ENCODE measurements around the gene GOLGA8H. TPM values are rescaled to one million over a fixed set of nuclear protein-coding genes. Genes with fewer than 3 reads are reported as not detected.
"Not testable (repeated sequence)": the region's sequence is repeated elsewhere in the genome, so short reads cannot be mapped to it uniquely, and the experiment has no call there.

The GOLGA8H gene, protein sequence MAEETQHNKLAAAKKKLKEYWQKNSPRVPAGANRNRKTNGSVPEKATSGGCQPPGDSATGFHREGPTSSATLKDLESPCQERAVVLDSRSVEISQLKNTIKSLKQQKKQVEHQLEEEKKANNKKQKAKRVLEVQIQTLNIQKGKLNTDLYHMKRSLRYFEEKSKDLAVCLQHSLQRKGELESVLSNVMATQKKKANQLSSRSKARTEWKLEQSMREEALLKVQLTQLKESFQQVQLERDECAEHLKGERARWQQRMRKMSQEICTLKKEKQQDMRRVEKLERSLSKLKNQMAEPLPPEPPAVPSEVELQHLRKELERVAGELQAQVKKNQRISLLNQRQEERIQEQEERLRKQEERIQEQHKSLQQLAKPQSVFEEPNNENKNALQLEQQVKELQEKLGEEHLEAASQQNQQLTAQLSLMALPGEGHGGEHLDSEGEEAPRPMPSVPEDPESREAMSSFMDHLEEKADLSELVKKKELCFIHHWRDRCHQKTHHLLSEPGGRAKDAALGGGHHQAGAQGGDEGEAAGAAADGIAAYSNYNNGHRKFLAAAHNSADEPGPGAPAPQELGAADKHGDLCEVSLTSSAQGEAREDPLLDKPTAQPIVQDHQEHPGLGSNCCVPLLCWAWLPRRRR
- 0.79 TPM for total RNA-seq (2021; ENCODE audit: unreplicated experiment)
- polyA plus RNA-seq (2012) = 0.97 and 1.0 TPM in 2 replicates
- Bru-seq, nascent RNA = percentile 38 among the genes with signal in this experiment
- percentile 54 among the genes with signal in this experiment for BruChase-seq, experiment 1, labeled RNA remaining after a 6-hour chase
- BruChase-seq, experiment 2, labeled RNA remaining after a 2-hour chase = percentile 56 among the genes with signal in this experiment
- long read RNA-seq, partial matches to known transcripts = 0 of 2 reads
- long read RNA-seq, other reads (novel, unspliced or antisense) = 2 of 2 reads

DNA sequence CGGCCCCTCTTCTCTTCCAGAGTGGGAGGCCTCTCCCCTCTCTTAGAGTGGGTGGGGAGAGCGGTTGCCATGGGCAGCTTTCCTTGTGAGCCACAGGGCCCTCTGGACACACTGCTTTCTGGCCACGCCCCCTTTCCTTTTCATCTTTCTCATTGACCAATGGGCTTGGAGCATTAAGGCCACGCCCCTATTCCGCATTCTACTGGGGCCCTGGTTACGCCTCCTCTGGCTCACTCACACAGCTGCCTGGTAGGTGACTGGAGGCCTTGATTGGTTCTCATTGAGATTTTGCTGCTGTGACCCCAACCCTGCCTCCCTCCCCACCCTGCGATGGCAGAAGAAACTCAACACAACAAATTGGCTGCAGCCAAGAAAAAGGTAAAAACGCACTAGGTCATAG, at the start of gene GOLGA8H:
Gene GOLGA8H (plus strand): TSS at position 233 of the 400 bp plus-strand sequence. CDS start 98 bp downstream, at position 331.
- H4K20me1 ChIP-seq (ENCODE audit: insufficient read depth); H3K9ac ChIP-seq (ENCODE audit: low read length); H3K27me3 ChIP-seq (ENCODE audit: insufficient read depth, low read length); H3K27ac ChIP-seq (ENCODE audit: low read depth, low read length); H3K4me3 ChIP-seq (replicated peaks in 1 of 2; ENCODE audit: low read depth in 1 of 2, low read length in 2 of 2); H3K36me3 ChIP-seq (ENCODE audit: control insufficient read depth in 1 of 2, insufficient read depth in 2 of 2, low read length in 2 of 2); H3K9me2 ChIP-seq (ENCODE audit: insufficient read depth); BruUV-seq (replicated peaks); ATAC-seq; H2AFZ ChIP-seq (ENCODE audit: low read depth, low read length, poor library complexity, severe bottlenecking); RAD21 ChIA-PET (ENCODE audit: low non-redundant PET in 1 of 2, low total read pairs in 2 of 2, uncharacterized antibody in 2 of 2, unreplicated experiment in 2 of 2); POLR2A ChIA-PET; H3K79me2 ChIP-seq (ENCODE audit: insufficient read depth, low read length); H3K4me2 ChIP-seq (ENCODE audit: low read length); intact Hi-C loops (cut with micrococcal nuclease); H3K9me3 ChIP-seq (ENCODE audit: control insufficient read depth in 1 of 2, insufficient read depth in 1 of 2, low read depth in 1 of 2, low read length in 2 of 2); DNase-seq (ENCODE audit: low read depth, low spot score); CTCF ChIA-PET; H3K4me1 ChIP-seq (ENCODE audit: control insufficient read depth in 1 of 2, insufficient read depth in 2 of 2, low read length in 2 of 2): not testable (repeated sequence)

DNA sequence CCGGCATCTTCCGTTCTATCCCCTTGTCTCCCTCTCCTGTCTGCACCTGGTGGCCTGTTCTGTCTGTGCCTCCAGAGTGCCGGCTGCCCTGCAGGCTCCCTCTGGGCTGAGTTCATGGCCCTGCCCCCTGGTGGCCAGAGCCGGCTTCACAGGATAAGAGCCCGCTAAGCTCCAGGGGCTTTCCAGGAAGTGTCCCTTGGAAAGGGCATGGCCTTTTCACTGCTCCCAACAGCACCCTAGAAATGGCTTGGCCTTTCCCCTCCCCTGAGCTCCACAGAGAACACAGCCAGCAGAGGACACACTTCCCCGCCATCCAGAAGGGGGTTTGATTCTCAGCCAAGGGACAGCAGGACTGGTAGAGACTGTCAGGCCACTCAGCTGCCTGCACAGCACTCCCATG, 36.9 kb upstream of the GOLGA8H start:
- H3K4me3 ChIP-seq (replicated peaks in 1 of 2; ENCODE audit: low read depth in 1 of 2, low read length in 2 of 2); BruUV-seq (replicated peaks); H3K27ac ChIP-seq (ENCODE audit: low read depth, low read length); CTCF ChIA-PET; H3K27me3 ChIP-seq (ENCODE audit: insufficient read depth, low read length); H3K36me3 ChIP-seq (ENCODE audit: control insufficient read depth in 1 of 2, insufficient read depth in 2 of 2, low read length in 2 of 2); H3K4me2 ChIP-seq (ENCODE audit: low read length); H2AFZ ChIP-seq (ENCODE audit: low read depth, low read length, poor library complexity, severe bottlenecking); POLR2A ChIA-PET; H3K9ac ChIP-seq (ENCODE audit: low read length); DNase-seq (ENCODE audit: low read depth, low spot score); H3K4me1 ChIP-seq (ENCODE audit: control insufficient read depth in 1 of 2, insufficient read depth in 2 of 2, low read length in 2 of 2); H4K20me1 ChIP-seq (ENCODE audit: insufficient read depth); intact Hi-C loops (cut with micrococcal nuclease); H3K9me2 ChIP-seq (ENCODE audit: insufficient read depth); RAD21 ChIA-PET (ENCODE audit: low non-redundant PET in 1 of 2, low total read pairs in 2 of 2, uncharacterized antibody in 2 of 2, unreplicated experiment in 2 of 2); H3K79me2 ChIP-seq (ENCODE audit: insufficient read depth, low read length); H3K9me3 ChIP-seq (ENCODE audit: control insufficient read depth in 1 of 2, insufficient read depth in 1 of 2, low read depth in 1 of 2, low read length in 2 of 2): not testable (repeated sequence)
- ATAC-seq = peak; percentile 86

DNA sequence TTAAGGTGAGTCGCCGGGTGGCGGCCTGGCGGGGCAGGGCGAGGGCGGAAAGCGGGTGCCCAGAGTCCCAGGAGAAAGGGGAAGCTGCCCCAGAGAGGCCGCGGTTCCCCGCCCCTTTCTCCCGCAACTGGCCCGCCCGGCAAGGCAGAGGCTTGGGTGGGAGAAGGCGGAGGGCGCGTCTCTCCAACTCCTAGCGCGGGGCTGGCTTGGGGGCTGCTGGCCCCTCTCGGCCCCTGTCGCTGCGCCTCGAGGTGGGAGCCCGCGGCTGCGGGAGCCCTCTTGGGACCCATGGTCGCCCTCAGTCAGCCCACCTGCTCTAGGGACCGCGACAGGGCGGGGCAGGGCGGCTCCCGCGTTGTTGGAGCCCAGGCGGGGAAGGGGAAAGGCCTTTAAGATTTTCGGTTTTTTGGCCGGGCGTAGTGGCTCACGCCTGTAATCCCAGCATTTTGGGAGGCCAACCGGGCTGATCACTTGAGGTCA, 30.8 kb upstream of the GOLGA8H start:
- RAD21 ChIA-PET (ENCODE audit: low non-redundant PET in 1 of 2, low total read pairs in 2 of 2, uncharacterized antibody in 2 of 2, unreplicated experiment in 2 of 2); H2AFZ ChIP-seq (ENCODE audit: low read depth, low read length, poor library complexity, severe bottlenecking); H3K4me3 ChIP-seq (replicated peaks in 1 of 2; ENCODE audit: low read depth in 1 of 2, low read length in 2 of 2); H3K36me3 ChIP-seq (ENCODE audit: control insufficient read depth in 1 of 2, insufficient read depth in 2 of 2, low read length in 2 of 2); H3K9me2 ChIP-seq (ENCODE audit: insufficient read depth); H3K27me3 ChIP-seq (ENCODE audit: insufficient read depth, low read length); H3K9me3 ChIP-seq (ENCODE audit: control insufficient read depth in 1 of 2, insufficient read depth in 1 of 2, low read depth in 1 of 2, low read length in 2 of 2); H3K27ac ChIP-seq (ENCODE audit: low read depth, low read length); DNase-seq (ENCODE audit: low read depth, low spot score); H3K9ac ChIP-seq (ENCODE audit: low read length); CTCF ChIA-PET; intact Hi-C loops (cut with micrococcal nuclease); H3K4me2 ChIP-seq (ENCODE audit: low read length); POLR2A ChIA-PET; H4K20me1 ChIP-seq (ENCODE audit: insufficient read depth); H3K79me2 ChIP-seq (ENCODE audit: insufficient read depth, low read length); H3K4me1 ChIP-seq (ENCODE audit: control insufficient read depth in 1 of 2, insufficient read depth in 2 of 2, low read length in 2 of 2): not testable (repeated sequence)
- BruUV-seq (replicated peaks) = TSS peak; percentile 78
- peak; percentile 80 for ATAC-seq

DNA sequence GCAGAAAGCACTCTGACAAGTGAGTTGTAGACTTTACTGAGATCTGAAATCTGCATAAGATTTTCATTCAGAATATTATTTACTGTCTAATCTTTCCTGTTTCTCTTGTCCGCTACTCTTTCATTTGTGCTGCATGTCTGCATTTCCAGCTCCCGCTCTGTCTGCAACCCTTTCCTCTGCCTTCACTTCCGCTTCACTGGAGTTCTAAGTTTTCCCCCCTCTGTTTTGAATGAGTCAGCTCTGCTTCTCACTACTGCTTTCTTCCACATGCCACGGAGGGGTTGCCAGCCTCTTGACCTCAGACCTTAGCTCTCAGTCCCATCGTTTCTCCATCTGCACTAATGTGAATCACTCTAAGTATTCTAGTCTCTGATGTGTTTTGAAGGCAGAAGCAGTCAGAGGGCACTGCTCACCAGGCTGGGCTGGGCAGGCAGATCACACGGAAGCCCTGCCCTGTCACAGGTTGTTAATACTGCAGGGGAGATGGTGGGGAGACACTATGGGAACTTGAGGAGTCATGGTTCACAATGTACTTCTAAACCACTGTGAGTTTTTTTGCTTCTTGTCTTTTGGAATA, 24.3 kb upstream of the GOLGA8H start:
- H3K4me2 ChIP-seq (ENCODE audit: low read length); H3K4me3 ChIP-seq (replicated peaks in 1 of 2; ENCODE audit: low read depth in 1 of 2, low read length in 2 of 2); H3K79me2 ChIP-seq (ENCODE audit: insufficient read depth, low read length); H2AFZ ChIP-seq (ENCODE audit: low read depth, low read length, poor library complexity, severe bottlenecking); CTCF ChIA-PET; RAD21 ChIA-PET (ENCODE audit: low non-redundant PET in 1 of 2, low total read pairs in 2 of 2, uncharacterized antibody in 2 of 2, unreplicated experiment in 2 of 2); POLR2A ChIA-PET; H3K9me3 ChIP-seq (ENCODE audit: control insufficient read depth in 1 of 2, insufficient read depth in 1 of 2, low read depth in 1 of 2, low read length in 2 of 2); H3K9me2 ChIP-seq (ENCODE audit: insufficient read depth); H4K20me1 ChIP-seq (ENCODE audit: insufficient read depth); H3K36me3 ChIP-seq (ENCODE audit: control insufficient read depth in 1 of 2, insufficient read depth in 2 of 2, low read length in 2 of 2); H3K9ac ChIP-seq (ENCODE audit: low read length); DNase-seq (ENCODE audit: low read depth, low spot score); H3K27ac ChIP-seq (ENCODE audit: low read depth, low read length); BruUV-seq (replicated peaks); intact Hi-C loops (cut with micrococcal nuclease); H3K27me3 ChIP-seq (ENCODE audit: insufficient read depth, low read length); ATAC-seq; H3K4me1 ChIP-seq (ENCODE audit: control insufficient read depth in 1 of 2, insufficient read depth in 2 of 2, low read length in 2 of 2): not testable (repeated sequence)
